ENCODE measurements around the gene NIPAL4. TPM values are rescaled to one million over a fixed set of nuclear protein-coding genes. Genes with fewer than 3 reads are reported as not detected.
A peak's percentile ranks its signal among the peaks of the same experiment; 100 is the strongest.

Gene NIPAL4
- polyA plus RNA-seq, 1 donor from 2014 or later: 2.2 TPM

DNA sequence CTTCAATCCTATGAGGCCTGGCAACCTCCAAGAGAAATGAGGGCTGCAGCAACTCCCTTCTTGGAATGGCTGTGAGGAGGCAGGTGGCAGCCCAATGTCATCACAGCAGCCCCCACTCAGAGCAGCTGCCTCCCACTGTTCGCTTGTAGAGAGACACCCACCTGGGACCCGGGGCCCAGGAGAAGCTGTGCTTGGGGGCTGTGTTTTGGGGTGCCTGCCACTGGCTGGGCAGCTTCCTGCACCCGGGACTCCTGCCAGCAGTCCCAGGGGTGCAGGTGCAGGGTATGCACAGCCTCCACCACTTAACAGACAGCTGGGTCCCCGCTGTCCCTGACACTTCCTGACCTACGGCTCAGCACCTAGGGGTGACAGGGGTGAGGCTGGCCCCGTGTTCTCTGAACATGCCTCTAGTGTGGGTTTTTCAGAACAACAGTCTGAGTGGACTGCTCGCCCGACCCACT lies 26.2 kb downstream of the NIPAL4 start:
- Mint-ChIP-seq H3K36me3 (peaks cover 35% of the 10 kb centered on the region), H3K27me3 (no peaks in the 10 kb centered on the region), H3K4me1 (peaks cover 50 to 74% (median 61%) of the 10 kb centered on the region in 3 donors), H3K27ac (peak overlapping the region; percentile 98 to 100 (median 99)), H3K9me3 (peaks cover 0 to 2% (median 0%) of the 10 kb centered on the region in 3 donors), H3K4me3 (peak overlapping the region; percentile 34 to 95 (median 80))

DNA sequence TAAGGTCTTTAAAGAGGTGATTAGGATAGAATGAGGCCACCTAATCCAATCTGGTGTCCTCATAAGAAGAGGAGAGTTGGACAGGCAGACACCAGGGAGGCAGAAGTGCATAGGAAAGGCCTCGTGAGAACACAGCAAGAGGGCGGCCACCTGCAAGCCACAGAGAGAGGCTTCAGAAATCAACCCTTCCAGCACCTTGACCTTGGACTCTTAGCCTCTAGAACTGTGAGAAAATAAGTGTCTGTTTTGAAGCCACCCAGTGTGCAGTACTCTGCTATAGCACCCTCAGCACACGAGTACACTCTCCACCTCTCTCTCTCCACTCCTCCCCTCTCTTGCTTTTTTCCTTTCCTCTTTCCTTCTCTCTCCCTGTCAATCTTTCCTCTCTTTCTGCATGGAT lies 26.8 kb downstream of the NIPAL4 start:
- Mint-ChIP-seq H3K4me3 (peak overlapping the region; percentile 54 to 95 (median 80)), H3K27ac (peak overlapping the region; percentile 98 to 100 (median 99)), H3K36me3 (peaks cover 33% of the 10 kb centered on the region), H3K4me1 (peaks cover 46 to 72% (median 58%) of the 10 kb centered on the region in 3 donors), H3K27me3 (no peaks in the 10 kb centered on the region), H3K9me3 (peaks cover 0 to 2% (median 0%) of the 10 kb centered on the region in 3 donors)

DNA sequence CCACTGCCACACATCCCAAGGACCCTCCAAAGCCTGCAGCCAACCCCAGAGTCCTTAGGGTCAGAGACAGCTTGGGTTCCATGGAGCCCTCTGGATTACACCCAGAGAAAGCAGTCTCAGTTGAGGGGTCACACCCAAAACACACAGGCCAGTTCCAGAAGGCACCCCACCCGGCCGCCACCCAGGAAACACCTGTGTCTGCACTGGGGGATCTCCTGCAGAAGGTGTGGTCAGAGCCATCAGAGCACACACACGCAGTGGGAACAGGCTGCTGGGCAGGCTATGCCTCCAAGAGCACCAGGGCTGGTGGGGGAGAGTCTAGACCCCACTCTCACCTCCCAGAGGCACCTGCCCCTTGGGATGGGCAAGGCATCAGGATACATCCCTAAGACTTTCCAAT lies 27.3 kb downstream of the NIPAL4 start:
- no peaks in the 10 kb centered on the region for H3K27me3 Mint-ChIP-seq
- peak overlapping the region; percentile 54 to 95 (median 80) for H3K4me3 Mint-ChIP-seq
- H3K36me3 Mint-ChIP-seq: peaks cover 30% of the 10 kb centered on the region
- H3K27ac Mint-ChIP-seq: peak overlapping the region; percentile 98 to 100 (median 99)
- peaks cover 0 to 2% (median 0%) of the 10 kb centered on the region in 3 donors for H3K9me3 Mint-ChIP-seq
- peaks cover 41 to 67% (median 55%) of the 10 kb centered on the region in 3 donors for H3K4me1 Mint-ChIP-seq

DNA sequence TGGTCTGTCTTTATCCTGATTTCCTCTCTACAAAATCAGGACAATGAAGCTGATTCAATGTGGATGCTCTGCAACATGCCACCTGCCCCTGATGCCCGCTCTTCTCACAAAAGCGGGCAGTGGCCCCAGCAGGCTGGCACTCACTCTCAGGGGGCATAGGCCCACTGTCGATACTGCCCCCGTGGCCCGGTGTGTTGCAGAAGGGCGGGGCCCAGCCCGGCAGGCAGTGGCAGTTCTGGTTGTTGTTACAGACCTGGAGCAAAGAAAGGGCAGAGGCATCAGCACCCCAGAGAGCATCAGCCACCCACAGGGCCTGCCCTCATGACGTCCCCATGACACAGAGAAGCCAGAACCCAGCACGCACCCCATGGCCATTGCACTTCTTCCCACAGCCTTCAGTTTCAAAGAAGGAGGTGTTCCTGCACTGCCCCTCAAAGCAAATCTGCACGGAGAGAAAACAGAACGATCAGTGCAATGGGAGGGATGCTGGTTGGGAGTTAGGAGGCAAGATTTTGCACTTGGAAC lies 31.5 kb downstream of the NIPAL4 start:
- peak overlapping the region in 3 of 4 donors; percentile 10 to 46 (median 45) for H3K4me3 Mint-ChIP-seq
- peaks cover 24% of the 10 kb centered on the region for H3K36me3 Mint-ChIP-seq
- H3K4me1 Mint-ChIP-seq: peaks cover 27 to 50% (median 40%) of the 10 kb centered on the region in 3 donors
- H3K9me3 Mint-ChIP-seq: peaks cover 0 to 4% (median 0%) of the 10 kb centered on the region in 3 donors
- H3K27ac Mint-ChIP-seq: peak overlapping the region in 2 of 3 donors; percentile 71 to 99
- H3K27me3 Mint-ChIP-seq: no peaks in the 10 kb centered on the region

DNA sequence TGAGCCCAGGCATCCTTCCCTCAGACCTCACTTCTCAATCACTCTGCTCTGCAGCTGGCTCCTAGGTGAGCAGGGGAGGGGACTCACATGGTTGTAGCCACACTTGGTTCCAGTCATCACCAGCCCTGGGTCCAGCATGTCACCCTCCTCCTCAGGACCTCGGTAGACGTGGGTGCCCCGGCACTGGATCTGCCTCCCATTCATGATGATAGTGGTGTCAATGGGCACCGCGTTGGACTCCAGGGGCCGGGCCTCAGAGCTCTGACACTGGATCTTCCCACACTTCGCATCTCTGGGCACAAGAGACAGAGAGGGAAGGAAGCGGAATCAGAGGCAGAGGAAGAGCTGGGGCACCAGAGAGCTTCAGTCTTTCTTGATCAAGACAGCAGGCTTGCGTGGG lies 32.9 kb downstream of the NIPAL4 start:
- H3K36me3 Mint-ChIP-seq: peaks cover 18% of the 10 kb centered on the region
- H3K4me3 Mint-ChIP-seq: peak overlapping the region in 2 of 4 donors; percentile 32 to 43

DNA sequence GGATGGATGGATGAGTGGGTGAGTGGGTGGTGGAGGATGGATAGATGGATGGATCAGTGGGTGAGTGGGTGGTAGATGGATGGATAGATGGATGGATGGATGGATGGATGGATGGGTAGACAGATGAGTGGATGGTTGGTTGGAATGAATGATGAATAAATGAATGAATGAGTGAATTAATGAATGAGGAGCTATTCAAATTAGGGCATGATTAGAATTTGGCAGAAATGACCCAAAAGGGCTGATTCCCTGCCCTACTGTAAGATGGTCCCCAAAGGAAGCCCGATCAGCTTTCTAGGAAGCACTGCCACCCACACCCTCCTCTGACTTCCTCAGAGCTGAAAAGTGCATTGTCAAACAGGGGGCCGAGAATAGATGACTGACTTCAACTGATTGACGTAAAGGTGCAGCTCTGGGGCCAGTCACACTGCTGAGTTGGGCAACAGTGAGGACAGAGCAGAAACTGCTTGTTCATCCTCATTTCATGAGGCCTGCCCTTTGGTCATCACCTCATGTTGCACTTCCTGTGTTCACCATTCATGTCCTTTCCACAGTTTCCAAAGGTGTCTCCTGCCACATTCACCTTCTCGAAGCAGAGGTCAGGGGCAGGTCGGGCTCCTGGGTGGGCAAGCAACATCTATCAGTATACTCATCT lies 34.3 kb downstream of the NIPAL4 start:
- Mint-ChIP-seq H3K4me1 (peaks cover 8 to 43% (median 18%) of the 10 kb centered on the region in 3 donors), H3K36me3 (peaks cover 17% of the 10 kb centered on the region), H3K9me3 (peaks cover 0 to 4% (median 0%) of the 10 kb centered on the region in 3 donors), H3K27ac (peak overlapping the region; percentile 25 to 93 (median 87)), H3K4me3 (peak overlapping the region in 2 of 4 donors; percentile 29 to 31), H3K27me3 (no peaks in the 10 kb centered on the region)

More for the DNA sequence above, 32.9 kb downstream of the NIPAL4 start:
- H3K4me1 Mint-ChIP-seq: peaks cover 13 to 43% (median 29%) of the 10 kb centered on the region in 3 donors
- H3K27ac Mint-ChIP-seq: peak overlapping the region in 2 of 3 donors; percentile 87 to 93
- peaks cover 0 to 4% (median 0%) of the 10 kb centered on the region in 3 donors for H3K9me3 Mint-ChIP-seq
- no peaks in the 10 kb centered on the region for H3K27me3 Mint-ChIP-seq

DNA sequence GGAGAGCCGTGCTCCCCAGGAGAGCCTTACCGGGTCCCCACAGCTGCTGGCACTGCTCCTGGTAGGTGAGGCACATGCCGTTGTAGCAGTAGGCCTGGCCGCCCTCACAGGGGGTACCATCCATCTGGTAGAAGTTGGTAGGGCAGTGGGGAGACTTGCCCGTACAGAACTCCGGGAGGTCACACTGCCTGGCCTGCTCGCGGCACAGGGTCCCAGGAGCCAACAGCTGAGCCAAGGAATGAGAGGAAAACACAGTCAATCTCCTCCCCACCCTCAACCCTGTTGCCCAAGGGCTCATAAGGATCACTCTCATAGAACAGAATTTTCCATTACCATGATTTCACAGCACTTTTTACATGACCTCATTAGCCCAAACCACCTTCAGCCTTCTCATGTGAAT lies 36.9 kb downstream of the NIPAL4 start:
- H3K27me3 Mint-ChIP-seq: no peaks in the 10 kb centered on the region
- H3K4me1 Mint-ChIP-seq: peaks cover 16 to 47% (median 30%) of the 10 kb centered on the region in 3 donors
- no peak overlapping the region for H3K4me3 Mint-ChIP-seq
- H3K36me3 Mint-ChIP-seq: peaks cover 19% of the 10 kb centered on the region
- H3K27ac Mint-ChIP-seq: peak overlapping the region; percentile 52 to 89 (median 82)
- peaks cover 0 to 4% (median 0%) of the 10 kb centered on the region in 3 donors for H3K9me3 Mint-ChIP-seq

DNA sequence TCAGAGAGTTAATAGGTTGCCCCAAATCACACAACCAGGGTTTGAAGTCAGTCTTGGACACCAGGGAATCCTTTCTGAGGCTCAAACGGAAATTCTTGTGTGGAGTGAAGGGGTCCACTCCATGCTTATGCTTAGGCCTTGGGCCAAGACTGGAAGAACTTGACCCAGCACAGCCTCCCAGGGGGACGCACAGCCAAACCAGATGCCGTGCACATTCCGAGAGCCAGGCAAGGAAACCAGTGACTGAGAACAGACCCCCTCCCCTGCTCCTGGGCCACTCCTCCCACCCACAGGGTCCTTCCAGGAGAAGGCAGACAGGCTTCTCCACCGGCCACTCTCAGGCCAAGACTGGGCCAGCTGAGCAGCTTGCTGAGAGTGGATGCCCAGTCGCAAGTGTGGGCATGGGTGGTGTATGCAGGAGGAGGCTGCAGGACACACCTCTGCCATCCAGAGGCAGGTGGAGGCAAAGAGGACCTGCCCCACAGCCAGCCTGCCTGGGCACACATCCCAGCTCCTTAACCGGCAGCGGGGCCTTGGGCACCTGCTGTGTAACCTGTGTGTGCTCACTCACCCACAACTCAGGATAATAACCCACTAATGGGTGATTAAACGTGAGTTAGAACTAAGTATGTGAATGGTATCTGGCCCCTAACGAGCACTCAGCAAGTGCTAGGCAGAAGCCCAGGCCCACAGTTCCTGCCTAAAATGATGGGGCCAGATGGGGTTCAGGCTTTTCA lies 38.0 kb downstream of the NIPAL4 start:
- no peak overlapping the region for H3K4me3 Mint-ChIP-seq
- H3K36me3 Mint-ChIP-seq: peaks cover 23% of the 10 kb centered on the region
- peak overlapping the region; percentile 5 to 89 (median 52) for H3K27ac Mint-ChIP-seq
- peaks cover 0 to 4% (median 0%) of the 10 kb centered on the region in 3 donors for H3K9me3 Mint-ChIP-seq
- H3K4me1 Mint-ChIP-seq: peaks cover 28 to 59% (median 40%) of the 10 kb centered on the region in 3 donors
- no peaks in the 10 kb centered on the region for H3K27me3 Mint-ChIP-seq

DNA sequence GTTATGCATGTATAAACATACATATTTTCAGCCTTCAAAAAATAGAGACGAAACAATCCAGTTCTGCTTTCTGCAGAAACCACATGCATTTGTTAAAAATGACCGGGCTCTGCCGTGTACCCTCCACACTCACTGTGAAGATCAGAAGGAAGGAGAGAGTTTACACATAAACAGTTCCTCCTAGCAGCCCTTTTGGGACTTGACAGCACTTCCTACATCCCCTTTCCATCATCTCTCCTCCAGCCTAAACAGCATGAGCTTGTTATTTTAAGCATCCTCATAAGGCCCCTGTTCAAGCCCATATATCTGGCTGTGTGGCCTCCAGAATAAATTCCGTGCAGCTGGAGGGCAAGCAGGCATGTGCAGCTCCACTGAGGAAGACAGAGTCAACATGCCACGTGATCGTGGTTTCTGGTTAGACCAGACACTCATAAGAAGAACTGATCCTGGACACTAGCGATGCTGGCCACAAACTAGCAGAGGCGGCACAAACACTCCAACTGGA lies 42.2 kb downstream of the NIPAL4 start:
- H3K36me3 Mint-ChIP-seq: peaks cover 17% of the 10 kb centered on the region
- no peaks in the 10 kb centered on the region for H3K27me3 Mint-ChIP-seq
- peak overlapping the region; percentile 87 to 98 (median 96) for H3K27ac Mint-ChIP-seq
- H3K9me3 Mint-ChIP-seq: no peaks in the 10 kb centered on the region
- H3K4me3 Mint-ChIP-seq: peak overlapping the region; percentile 53 to 83 (median 70)
- peaks cover 48 to 76% (median 49%) of the 10 kb centered on the region in 3 donors for H3K4me1 Mint-ChIP-seq

DNA sequence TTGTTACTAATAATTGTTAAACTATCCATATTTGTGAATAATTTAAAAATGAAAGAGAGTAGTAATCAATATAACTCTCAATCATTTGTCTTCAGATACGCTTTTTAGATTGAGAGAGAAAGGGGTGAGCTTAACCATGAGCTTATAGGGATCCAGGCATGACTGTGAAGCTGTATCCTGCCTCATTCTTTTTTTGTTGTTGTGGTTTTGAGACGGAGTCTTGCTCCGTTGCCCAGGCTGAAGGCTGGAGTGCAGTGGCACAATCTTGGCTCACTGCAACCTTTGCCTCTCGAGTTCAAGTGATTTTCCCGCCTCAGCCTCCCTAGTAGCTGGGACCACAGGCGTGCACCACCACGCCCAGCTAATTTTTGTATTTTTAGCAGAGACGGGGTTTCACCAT lies 44.0 kb downstream of the NIPAL4 start:
- H3K4me1 Mint-ChIP-seq: peaks cover 61 to 82% (median 64%) of the 10 kb centered on the region in 3 donors

DNA sequence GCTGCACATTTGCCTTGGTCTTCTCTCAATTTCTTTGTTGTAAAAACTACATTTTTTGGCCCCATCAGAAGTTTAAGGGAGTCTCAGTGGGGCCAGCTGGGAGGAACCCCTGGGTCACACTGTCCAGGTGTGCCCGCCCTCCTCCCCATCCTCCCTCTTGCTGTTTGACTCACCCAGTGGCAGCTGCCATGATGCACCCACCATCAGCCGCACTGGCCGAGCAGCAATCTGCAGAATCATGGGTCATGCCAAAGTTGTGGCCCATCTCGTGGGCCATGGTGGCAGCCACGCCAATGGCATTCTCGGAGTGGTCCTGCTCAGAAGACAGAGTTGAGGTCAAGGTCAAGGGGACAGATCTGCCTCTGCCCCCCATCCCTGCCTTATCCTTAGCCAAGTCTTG lies 45.5 kb downstream of the NIPAL4 start:
- peaks cover 20% of the 10 kb centered on the region for H3K36me3 Mint-ChIP-seq
- H3K4me1 Mint-ChIP-seq: peaks cover 62 to 85% (median 76%) of the 10 kb centered on the region in 3 donors
- H3K27ac Mint-ChIP-seq: peak overlapping the region; percentile 24 to 80 (median 47)
- H3K9me3 Mint-ChIP-seq: no peaks in the 10 kb centered on the region
- H3K27me3 Mint-ChIP-seq: no peaks in the 10 kb centered on the region
- peak overlapping the region in 3 of 4 donors; percentile 16 to 83 (median 52) for H3K4me3 Mint-ChIP-seq

More for the DNA sequence above, 44.0 kb downstream of the NIPAL4 start:
- no peaks in the 10 kb centered on the region for H3K9me3 Mint-ChIP-seq
- peaks cover 25% of the 10 kb centered on the region for H3K36me3 Mint-ChIP-seq
- H3K27ac Mint-ChIP-seq: peak overlapping the region; percentile 87 to 96 (median 92)
- H3K27me3 Mint-ChIP-seq: no peaks in the 10 kb centered on the region
- H3K4me3 Mint-ChIP-seq: peak overlapping the region in 3 of 4 donors; percentile 61 to 83 (median 68)

DNA sequence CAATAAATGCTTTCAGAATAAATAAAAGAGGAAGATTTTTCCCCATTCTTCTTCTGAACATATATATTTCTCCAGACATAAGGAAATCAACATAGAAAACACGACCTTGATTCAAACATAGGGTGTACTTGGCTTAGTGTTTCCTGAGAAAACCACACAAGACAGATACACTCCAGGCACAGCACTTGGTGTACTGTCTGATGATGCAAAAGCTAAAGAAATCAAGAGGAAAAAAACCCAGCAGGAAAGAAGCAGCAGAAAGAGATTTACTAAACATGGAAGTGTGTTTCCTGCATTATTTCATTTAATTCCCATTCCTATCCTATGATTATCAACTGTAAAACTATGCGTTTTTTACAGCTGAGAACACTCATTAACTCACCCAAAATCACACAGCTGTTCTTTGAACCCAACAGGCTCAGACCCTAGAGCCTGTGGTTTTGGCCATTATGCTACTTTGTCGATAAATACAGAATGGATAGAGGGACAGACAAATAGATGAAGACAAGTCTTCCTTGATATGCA lies 46.1 kb downstream of the NIPAL4 start:
- H3K27me3 Mint-ChIP-seq: no peaks in the 10 kb centered on the region
- H3K4me3 Mint-ChIP-seq: peak overlapping the region in 3 of 4 donors; percentile 16 to 83 (median 52)
- peak overlapping the region; percentile 24 to 80 (median 47) for H3K27ac Mint-ChIP-seq
- H3K36me3 Mint-ChIP-seq: peaks cover 20% of the 10 kb centered on the region
- no peaks in the 10 kb centered on the region for H3K9me3 Mint-ChIP-seq
- H3K4me1 Mint-ChIP-seq: peaks cover 56 to 82% (median 75%) of the 10 kb centered on the region in 3 donors

DNA sequence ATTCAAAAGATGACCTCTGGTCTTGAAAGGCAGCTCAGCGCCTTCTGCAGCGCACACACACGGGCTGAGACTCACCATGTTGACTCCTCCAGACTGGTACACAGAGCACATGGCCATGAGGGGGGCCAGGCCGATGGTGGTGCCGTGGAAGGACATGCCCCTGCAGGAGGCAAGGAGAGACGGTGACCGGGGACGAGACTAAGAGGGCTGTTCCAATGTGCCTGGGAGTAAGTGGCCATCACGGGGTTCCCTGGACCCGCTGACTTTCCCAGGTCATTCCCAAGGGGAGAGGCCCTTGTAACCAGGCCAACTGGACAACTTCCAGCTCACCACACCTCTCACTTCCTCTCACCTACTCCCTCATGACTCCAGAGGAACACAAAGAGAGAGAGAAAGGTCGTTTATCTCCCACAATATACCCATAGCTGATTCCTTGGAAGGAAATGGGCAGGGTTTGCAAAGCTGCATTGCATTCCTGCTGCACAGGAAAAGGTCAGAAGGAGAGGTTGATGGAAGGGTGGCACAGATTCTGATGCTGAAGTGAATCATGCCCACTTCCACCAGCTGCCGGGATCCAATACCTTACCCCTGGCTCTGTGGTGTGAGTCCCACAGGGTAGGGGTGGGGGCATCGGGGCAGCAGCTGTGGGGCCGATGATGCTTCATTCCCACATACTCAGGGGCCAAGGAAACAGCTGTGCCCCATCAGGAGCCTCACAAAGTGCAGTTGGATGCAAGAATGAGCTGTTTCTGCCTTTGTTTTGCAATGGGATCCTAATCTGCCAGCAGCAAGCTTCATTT lies 47.2 kb downstream of the NIPAL4 start:
- Mint-ChIP-seq H3K9me3 (no peaks in the 10 kb centered on the region), H3K27ac (peak overlapping the region; percentile 24 to 91 (median 79)), H3K4me3 (peak overlapping the region in 3 of 4 donors; percentile 27 to 56 (median 44)), H3K36me3 (peaks cover 20% of the 10 kb centered on the region), H3K27me3 (no peaks in the 10 kb centered on the region), H3K4me1 (peaks cover 47 to 76% (median 73%) of the 10 kb centered on the region in 3 donors)

Measured in IgD-negative memory B cell (primary cell).